SU-DHL-6 (cell line): ENCODE measurements around the gene ASTN2.

Experiments used
- H2AFZ ChIP-seq: fragments of 200-600 bp; sonication (generic); 2 replicates; pipeline ENCODE4 v1.6.1; 2014; ENCODE audit warnings: low read depth, mild to moderate bottlenecking, moderate library complexity, mixed read lengths, antibody characterized with exemption, low read length; ENCODE audit not compliant: severe bottlenecking
- H3F3A ChIP-seq: fragments of 200-600 bp; shearing (Covaris generic); 2 replicates; pipeline ENCODE4 v1.6.0; 2016; ENCODE audit warnings: antibody characterized with exemption, mild to moderate bottlenecking; ENCODE audit not compliant: insufficient read depth
- H3K27ac ChIP-seq: fragments of 200-600 bp; sonication (generic); 2 replicates; pipeline ENCODE4 v1.5.1; 2016; ENCODE audit warnings: low read depth, mild to moderate bottlenecking, low read length, moderate library complexity, mixed read lengths
- H3K27me3 ChIP-seq: fragments of 200-600 bp; sonication (generic), shearing (Covaris generic); 2 replicates; pipeline ENCODE4 v1.6.0; 2014; ENCODE audit warnings: mild to moderate bottlenecking, low read length
- H3K36me3 ChIP-seq: fragments of 200-600 bp; sonication (generic); 2 replicates; pipeline ENCODE4 v1.6.1; 2014; ENCODE audit warnings: mild to moderate bottlenecking, low read length, mixed read lengths
- H3K4me2 ChIP-seq: fragments of 300-600, 200-600 bp; shearing (Covaris generic), sonication (generic); 2 replicates; pipeline ENCODE4 v1.6.0; 2014; ENCODE audit warnings: low read length, low read depth, mild to moderate bottlenecking; ENCODE audit not compliant: poor library complexity, severe bottlenecking
- H3K4me3 ChIP-seq: fragments of 200-600 bp; sonication (generic); 2 replicates; pipeline ENCODE4 v1.5.1; 2014; ENCODE audit warnings: antibody characterized with exemption, low read length, mild to moderate bottlenecking, mixed read lengths; ENCODE audit not compliant: insufficient read depth, poor library complexity, severe bottlenecking
- H3K79me2 ChIP-seq: fragments of 200-600 bp; sonication (generic); 2 replicates; pipeline ENCODE4 v1.6.1; 2014; ENCODE audit warnings: mild to moderate bottlenecking, low read length, moderate library complexity; ENCODE audit not compliant: insufficient read depth
- H3K9ac ChIP-seq: fragments of 200-600 bp; sonication (generic); 2 replicates; pipeline ENCODE4 v1.7.0; 2014; ENCODE audit warnings: mild to moderate bottlenecking, low read length
- H3K9me2 ChIP-seq: fragments of 200-600 bp; sonication (generic); replicated peaks from 2 replicates; pipeline ENCODE4 v1.6.1; 2014; ENCODE audit warnings: low read length; ENCODE audit not compliant: insufficient read depth
- H3K9me3 ChIP-seq: fragments of 200-600 bp; sonication (generic); 2 replicates; pipeline ENCODE4 v1.6.1; 2014; ENCODE audit warnings: low read length, mixed read lengths; ENCODE audit not compliant: insufficient read depth
- H4K20me1 ChIP-seq: fragments of 200-600 bp; sonication (generic); 2 replicates; pipeline ENCODE4 v1.6.1; 2014; ENCODE audit warnings: low read depth, mild to moderate bottlenecking, antibody characterized with exemption, low read length, moderate library complexity, mixed read lengths
- CTCF ChIP-seq: fragments of 200-600 bp; sonication (generic); IDR thresholded peaks from one replicate; pipeline ENCODE4 v1.5.1; 2017; ENCODE audit warnings: antibody characterized with exemption, mild to moderate bottlenecking, low read length, moderate library complexity; ENCODE audit not compliant: insufficient read depth, poor library complexity, severe bottlenecking
- EZH2phosphoT487 ChIP-seq: fragments of 200-600 bp; sonication (generic), shearing (Covaris generic); conservative IDR thresholded peaks from 2 replicates; pipeline ENCODE4 v1.6.1; 2018; ENCODE audit warnings: mild to moderate bottlenecking, antibody characterized with exemption, low read length, moderate library complexity, mixed read lengths

The ASTN2 gene

GRCh38 chr9:117151716-117152115 is 263.1 kb downstream of the ASTN2 start:
- TF ChIP-seq CTCF (no peak), EZH2phosphoT487 (no peak)
- H3K4me3 ChIP-seq: no peak overlapping the region
- no peak overlapping the region for H3K4me2 ChIP-seq

GRCh38 chr9:117149996-117150395 is 264.9 kb downstream of the ASTN2 start:
- H3K4me3 ChIP-seq: no peak overlapping the region
- no peaks in the 10 kb centered on the region for H3K9me2 ChIP-seq
- H4K20me1 ChIP-seq: no peaks in the 10 kb centered on the region
- no peak overlapping the region for H3K27ac ChIP-seq
- no peaks in the 10 kb centered on the region for H3K27me3 ChIP-seq
- no peak overlapping the region for H3K9ac ChIP-seq
- H3F3A ChIP-seq: no peaks in the 10 kb centered on the region
- H3K4me2 ChIP-seq: no peak overlapping the region
- H3K9me3 ChIP-seq: no peaks in the 10 kb centered on the region
- no peaks in the 10 kb centered on the region for H3K79me2 ChIP-seq
- TF ChIP-seq CTCF (no peak), EZH2phosphoT487 (no peak)
- no peaks in the 10 kb centered on the region for H3K36me3 ChIP-seq
- H2AFZ ChIP-seq: no peak overlapping the region

More at GRCh38 chr9:117151716-117152115, 263.1 kb downstream of the ASTN2 start:
- Histone ChIP-seq H4K20me1 (no peaks in the 10 kb centered on the region), H3K9me2 (no peaks in the 10 kb centered on the region), H3K27me3 (no peaks in the 10 kb centered on the region), H3F3A (no peaks in the 10 kb centered on the region), H2AFZ (no peak overlapping the region), H3K9me3 (no peaks in the 10 kb centered on the region), H3K79me2 (no peaks in the 10 kb centered on the region), H3K36me3 (no peaks in the 10 kb centered on the region), H3K9ac (no peak overlapping the region), H3K27ac (no peak overlapping the region)

- Histone ChIP-seq H3K9me2 (no peaks in the 10 kb centered on the region), H3K27me3 (no peaks in the 10 kb centered on the region), H4K20me1 (no peaks in the 10 kb centered on the region), H2AFZ (no peak overlapping the region), H3K79me2 (no peaks in the 10 kb centered on the region), H3K27ac (no peak overlapping the region), H3K4me2 (no peak overlapping the region), H3F3A (no peaks in the 10 kb centered on the region), H3K4me3 (no peak overlapping the region), H3K9ac (no peak overlapping the region), H3K36me3 (no peaks in the 10 kb centered on the region), H3K9me3 (no peaks in the 10 kb centered on the region)
- TF ChIP-seq CTCF: no peak
- no peak for TF ChIP-seq EZH2phosphoT487
Observed at GRCh38 chr9:117145811-117146490, 268.9 kb downstream of the ASTN2 start.
